ENCODE measurements around the gene MTMR1.

- TF ChIP-seq CTCF (IDR thresholded peaks at IDR 0.05) (no peak), ZFX (IDR thresholded peaks at IDR 0.05; ENCODE audit: borderline replicate concordance) (no peak)
Observed at GRCh38 chrX:150704030-150704613, 10.9 kb downstream of the MTMR1 start.

Measured in 22Rv1 (cell line).